ENCODE measurements around the gene TEX12. TPM values are rescaled to one million over a fixed set of nuclear protein-coding genes. Genes with fewer than 3 reads are reported as not detected.

The TEX12 gene
- total and polyA plus RNA-seq, 9 donors: 0.14 to 0.29 (median 0.23) TPM; not detected in 3

- Histone ChIP-seq H3K27ac (ENCODE audit: low read length) (no peak overlapping the region), H3K9me3 (replicated peaks; ENCODE audit: control insufficient read depth, low read depth, low read length) (no peaks in the 10 kb centered on the region), H3K4me1 (ENCODE audit: control insufficient read depth, insufficient read depth, low read length) (no peaks in the 10 kb centered on the region), H3K4me3 (ENCODE audit: low read length) (no peak overlapping the region), H3K27me3 (ENCODE audit: control insufficient read depth, insufficient read depth, low read length) (no peaks in the 10 kb centered on the region), H3K36me3 (ENCODE audit: control insufficient read depth, insufficient read depth, low read length) (no peaks in the 10 kb centered on the region)
- DNase-seq: no peak
- no CpG with 5 or more reads among the region's 1 CpG for WGBS (ENCODE audit: insufficient coverage)
Measured at GRCh38 chr11:112210890-112211289, 43.7 kb downstream of the TEX12 start.

GRCh38 chr11:112211536-112211935, 44.4 kb downstream of the TEX12 start:
- no CpG with 5 or more reads among the region's 2 CpGs for WGBS (ENCODE audit: insufficient coverage)
- H3K4me3 ChIP-seq (ENCODE audit: low read length): no peak overlapping the region
- H3K4me1 ChIP-seq (ENCODE audit: control insufficient read depth, insufficient read depth, low read length): no peaks in the 10 kb centered on the region
- no peak for DNase-seq
- H3K27ac ChIP-seq (ENCODE audit: low read length): no peak overlapping the region
- H3K36me3 ChIP-seq (ENCODE audit: control insufficient read depth, insufficient read depth, low read length): no peaks in the 10 kb centered on the region
- H3K9me3 ChIP-seq (replicated peaks; ENCODE audit: control insufficient read depth, low read depth, low read length): no peaks in the 10 kb centered on the region
- H3K27me3 ChIP-seq (ENCODE audit: control insufficient read depth, insufficient read depth, low read length): no peaks in the 10 kb centered on the region

GRCh38 chr11:112212290-112212689, 45.1 kb downstream of the TEX12 start:
- no CpG with 5 or more reads among the region's 3 CpGs for WGBS (ENCODE audit: insufficient coverage)
- H3K27me3 ChIP-seq (ENCODE audit: control insufficient read depth, insufficient read depth, low read length): no peaks in the 10 kb centered on the region
- no peak overlapping the region for H3K4me3 ChIP-seq (ENCODE audit: low read length)
- H3K4me1 ChIP-seq (ENCODE audit: control insufficient read depth, insufficient read depth, low read length): no peaks in the 10 kb centered on the region
- H3K36me3 ChIP-seq (ENCODE audit: control insufficient read depth, insufficient read depth, low read length): no peaks in the 10 kb centered on the region
- no peak overlapping the region for H3K27ac ChIP-seq (ENCODE audit: low read length)
- no peak for DNase-seq
- no peaks in the 10 kb centered on the region for H3K9me3 ChIP-seq (replicated peaks; ENCODE audit: control insufficient read depth, low read depth, low read length)

- no peak for DNase-seq
- Histone ChIP-seq H3K4me1 (ENCODE audit: control insufficient read depth, insufficient read depth, low read length) (no peaks in the 10 kb centered on the region), H3K9me3 (replicated peaks; ENCODE audit: control insufficient read depth, low read depth, low read length) (no peaks in the 10 kb centered on the region), H3K27me3 (ENCODE audit: control insufficient read depth, insufficient read depth, low read length) (no peaks in the 10 kb centered on the region), H3K4me3 (ENCODE audit: low read length) (no peak overlapping the region), H3K27ac (ENCODE audit: low read length) (no peak overlapping the region), H3K36me3 (ENCODE audit: control insufficient read depth, insufficient read depth, low read length) (no peaks in the 10 kb centered on the region)
Measured at GRCh38 chr11:112212710-112213109, 45.5 kb downstream of the TEX12 start.

GRCh38 chr11:112213753-112214152, 46.6 kb downstream of the TEX12 start:
- Histone ChIP-seq H3K4me1 (ENCODE audit: control insufficient read depth, insufficient read depth, low read length) (no peaks in the 10 kb centered on the region), H3K27me3 (ENCODE audit: control insufficient read depth, insufficient read depth, low read length) (no peaks in the 10 kb centered on the region), H3K9me3 (replicated peaks; ENCODE audit: control insufficient read depth, low read depth, low read length) (no peaks in the 10 kb centered on the region), H3K36me3 (ENCODE audit: control insufficient read depth, insufficient read depth, low read length) (no peaks in the 10 kb centered on the region), H3K4me3 (ENCODE audit: low read length) (no peak overlapping the region), H3K27ac (ENCODE audit: low read length) (no peak overlapping the region)
- no CpG with 5 or more reads among the region's 4 CpGs for WGBS (ENCODE audit: insufficient coverage)
- no peak for DNase-seq

- Histone ChIP-seq H3K27ac (ENCODE audit: low read length) (no peak overlapping the region), H3K9me3 (replicated peaks; ENCODE audit: control insufficient read depth, low read depth, low read length) (no peaks in the 10 kb centered on the region), H3K36me3 (ENCODE audit: control insufficient read depth, insufficient read depth, low read length) (peaks cover 2% of the 10 kb centered on the region), H3K4me3 (ENCODE audit: low read length) (no peak overlapping the region), H3K27me3 (ENCODE audit: control insufficient read depth, insufficient read depth, low read length) (no peaks in the 10 kb centered on the region), H3K4me1 (ENCODE audit: control insufficient read depth, insufficient read depth, low read length) (no peaks in the 10 kb centered on the region)
- DNase-seq: no peak
- WGBS (ENCODE audit: insufficient coverage): no CpG with 5 or more reads among the region's 6 CpGs
Measured at GRCh38 chr11:112215621-112216020, 48.4 kb downstream of the TEX12 start.

- WGBS (ENCODE audit: insufficient coverage): 100% methylated on average over 1 of the region's 1 CpG
- Histone ChIP-seq H3K9me3 (replicated peaks; ENCODE audit: control insufficient read depth, low read depth, low read length) (no peaks in the 10 kb centered on the region), H3K36me3 (ENCODE audit: control insufficient read depth, insufficient read depth, low read length) (peaks cover 2% of the 10 kb centered on the region), H3K4me3 (ENCODE audit: low read length) (no peak overlapping the region), H3K27ac (ENCODE audit: low read length) (no peak overlapping the region), H3K4me1 (ENCODE audit: control insufficient read depth, insufficient read depth, low read length) (no peaks in the 10 kb centered on the region), H3K27me3 (ENCODE audit: control insufficient read depth, insufficient read depth, low read length) (no peaks in the 10 kb centered on the region)
- DNase-seq: no peak
Measured at GRCh38 chr11:112216561-112217105, 49.5 kb downstream of the TEX12 start.

GRCh38 chr11:112219476-112220232, 52.5 kb downstream of the TEX12 start:
- Histone ChIP-seq H3K4me1 (ENCODE audit: control insufficient read depth, insufficient read depth, low read length) (no peaks in the 10 kb centered on the region), H3K27me3 (ENCODE audit: control insufficient read depth, insufficient read depth, low read length) (no peaks in the 10 kb centered on the region), H3K9me3 (replicated peaks; ENCODE audit: control insufficient read depth, low read depth, low read length) (no peaks in the 10 kb centered on the region), H3K4me3 (ENCODE audit: low read length) (no peak overlapping the region), H3K27ac (ENCODE audit: low read length) (no peak overlapping the region), H3K36me3 (ENCODE audit: control insufficient read depth, insufficient read depth, low read length) (peaks cover 2% of the 10 kb centered on the region)
- peak; percentile 85 for DNase-seq
- WGBS (ENCODE audit: insufficient coverage): 0% methylated on average over 4 of the region's 7 CpGs

GRCh38 chr11:112221274-112221835, 54.2 kb downstream of the TEX12 start:
- WGBS (ENCODE audit: insufficient coverage): no CpG with 5 or more reads among the region's 3 CpGs
- peaks cover 2% of the 10 kb centered on the region for H3K36me3 ChIP-seq (ENCODE audit: control insufficient read depth, insufficient read depth, low read length)
- no peaks in the 10 kb centered on the region for H3K27me3 ChIP-seq (ENCODE audit: control insufficient read depth, insufficient read depth, low read length)
- no peak overlapping the region for H3K4me3 ChIP-seq (ENCODE audit: low read length)
- H3K27ac ChIP-seq (ENCODE audit: low read length): no peak overlapping the region
- H3K4me1 ChIP-seq (ENCODE audit: control insufficient read depth, insufficient read depth, low read length): peaks cover 2% of the 10 kb centered on the region
- no peak for DNase-seq
- H3K9me3 ChIP-seq (replicated peaks; ENCODE audit: control insufficient read depth, low read depth, low read length): no peaks in the 10 kb centered on the region
